HEK293 (cell line): Measurements from ENCODE around the gene DDN.

ENCODE experiments used
- CTCF ChIA-PET: fragments of 350-600 bp; formaldehyde crosslinking; extraction: SDS; loops from one replicate; lab custom pipeline; 2021; ENCODE audit warnings: antibody characterized with exemption; lab: Yijun Ruan, JAX
- POLR2A ChIA-PET: fragments of 300-600 bp; formaldehyde crosslinking; extraction: SDS; loops from one replicate; lab custom pipeline; 2020; ENCODE audit warnings: antibody characterized with exemption, inconsistent platforms; lab: Yijun Ruan, JAX
- H3K27ac ChIP-seq: fragments of 200-500 bp; sonication (Bioruptor generic); 2 replicates; pipeline ENCODE4 v1.5.1; 2014; ENCODE audit warnings: low read depth, low read length, control low read depth, inconsistent platforms; ENCODE audit errors: extremely low read depth
- H3K36me3 ChIP-seq, 2 experiments: fragments of 200-500 bp in 1 of 2; sonication (Bioruptor generic) in 1 of 2; 1 replicate in 1 of 2; 2 replicates in 1 of 2; pipeline ENCODE4 v1.5.1; 2014 to 2017; ENCODE audit warnings: inconsistent platforms in 2 of 2, low read length in 2 of 2; ENCODE audit not compliant: control insufficient read depth in 2 of 2, insufficient read depth in 1 of 2
- H3K4me1 ChIP-seq: fragments of 200-500 bp; sonication (Bioruptor generic); 2 replicates; pipeline ENCODE4 v1.5.1; 2014; ENCODE audit warnings: mild to moderate bottlenecking, low read length, inconsistent platforms; ENCODE audit not compliant: control insufficient read depth, insufficient read depth
- H3K4me3 ChIP-seq: 2 replicates; pipeline ENCODE4 v1.5.1; 2011; ENCODE audit warnings: low read depth, mild to moderate bottlenecking, control low read depth, low read length, moderate library complexity
- H3K9me3 ChIP-seq: fragments of 200-500 bp; sonication (Bioruptor generic); 2 replicates; pipeline ENCODE4 v1.5.1; 2014; ENCODE audit warnings: low read depth, low read length, inconsistent platforms; ENCODE audit not compliant: control insufficient read depth, insufficient read depth
- CTCF ChIP-seq: fragments of 450-650 bp; formaldehyde crosslinking; IDR thresholded peaks from 2 replicates; pipeline ENCODE4 v1.5.1; 2016; ENCODE audit warnings: missing biosample characterization, missing genetic modification characterization
- KLF17 ChIP-seq: fragments of 450-650 bp; formaldehyde crosslinking; IDR thresholded peaks from 2 replicates; pipeline ENCODE4 v1.5.1; 2016; ENCODE audit warnings: missing biosample characterization, missing genetic modification characterization
- OVOL3 ChIP-seq: fragments of 450-650 bp; formaldehyde crosslinking; IDR thresholded peaks from 2 replicates; pipeline ENCODE4 v1.5.1; 2016; ENCODE audit warnings: missing biosample characterization, missing genetic modification characterization
- YY1 ChIP-seq: fragments of 450-650 bp; formaldehyde crosslinking; IDR thresholded peaks from 2 replicates; pipeline ENCODE4 v1.5.1; 2018; ENCODE audit warnings: missing biosample characterization, missing genetic modification characterization
- ZBTB17 ChIP-seq: fragments of 450-650 bp; formaldehyde crosslinking; IDR thresholded peaks from 2 replicates; pipeline ENCODE4 v1.5.1; 2016; ENCODE audit warnings: missing biosample characterization, missing genetic modification characterization
- ZNF174 ChIP-seq: fragments of 450-650 bp; formaldehyde crosslinking; IDR thresholded peaks from 2 replicates; pipeline ENCODE4 v1.5.0; 2017; ENCODE audit warnings: missing biosample characterization, mild to moderate bottlenecking, missing genetic modification characterization
- ZNF18 ChIP-seq: fragments of 450-650 bp; formaldehyde crosslinking; IDR thresholded peaks from 2 replicates; pipeline ENCODE4 v1.5.1; 2016; ENCODE audit warnings: missing biosample characterization, missing genetic modification characterization
- ZNF324 ChIP-seq: fragments of 450-650 bp; formaldehyde crosslinking; IDR thresholded peaks from 2 replicates; pipeline ENCODE4 v1.5.1; 2016; ENCODE audit warnings: missing biosample characterization, missing genetic modification characterization
- ZNF660 ChIP-seq: fragments of 450-650 bp; IDR thresholded peaks from 2 replicates; pipeline ENCODE4 v1.5.1; 2018; ENCODE audit warnings: missing biosample characterization, mild to moderate bottlenecking, missing genetic modification characterization
- ZNF76 ChIP-seq: fragments of 450-650 bp; formaldehyde crosslinking; IDR thresholded peaks from 2 replicates; pipeline ENCODE4; 2016; ENCODE audit warnings: low read depth, missing biosample characterization, missing genetic modification characterization, borderline replicate concordance
- ZNF785 ChIP-seq: fragments of 450-650 bp; formaldehyde crosslinking; IDR thresholded peaks from 2 replicates; pipeline ENCODE4 v1.5.1; 2016; ENCODE audit warnings: missing biosample characterization, missing genetic modification characterization
- ZSCAN16 ChIP-seq: fragments of 450-650 bp; formaldehyde crosslinking; IDR thresholded peaks from 2 replicates; pipeline ENCODE4 v1.5.1; 2016; ENCODE audit warnings: missing biosample characterization, missing genetic modification characterization
- TF ChIP-seq, protein P1 (sequence below): fragments of 450-650 bp; formaldehyde crosslinking; IDR thresholded peaks from 2 replicates; pipeline ENCODE4 v1.5.1; 2017; ENCODE audit warnings: missing biosample characterization, mild to moderate bottlenecking, missing genetic modification characterization, moderate library complexity

DDN gene

DNA sequence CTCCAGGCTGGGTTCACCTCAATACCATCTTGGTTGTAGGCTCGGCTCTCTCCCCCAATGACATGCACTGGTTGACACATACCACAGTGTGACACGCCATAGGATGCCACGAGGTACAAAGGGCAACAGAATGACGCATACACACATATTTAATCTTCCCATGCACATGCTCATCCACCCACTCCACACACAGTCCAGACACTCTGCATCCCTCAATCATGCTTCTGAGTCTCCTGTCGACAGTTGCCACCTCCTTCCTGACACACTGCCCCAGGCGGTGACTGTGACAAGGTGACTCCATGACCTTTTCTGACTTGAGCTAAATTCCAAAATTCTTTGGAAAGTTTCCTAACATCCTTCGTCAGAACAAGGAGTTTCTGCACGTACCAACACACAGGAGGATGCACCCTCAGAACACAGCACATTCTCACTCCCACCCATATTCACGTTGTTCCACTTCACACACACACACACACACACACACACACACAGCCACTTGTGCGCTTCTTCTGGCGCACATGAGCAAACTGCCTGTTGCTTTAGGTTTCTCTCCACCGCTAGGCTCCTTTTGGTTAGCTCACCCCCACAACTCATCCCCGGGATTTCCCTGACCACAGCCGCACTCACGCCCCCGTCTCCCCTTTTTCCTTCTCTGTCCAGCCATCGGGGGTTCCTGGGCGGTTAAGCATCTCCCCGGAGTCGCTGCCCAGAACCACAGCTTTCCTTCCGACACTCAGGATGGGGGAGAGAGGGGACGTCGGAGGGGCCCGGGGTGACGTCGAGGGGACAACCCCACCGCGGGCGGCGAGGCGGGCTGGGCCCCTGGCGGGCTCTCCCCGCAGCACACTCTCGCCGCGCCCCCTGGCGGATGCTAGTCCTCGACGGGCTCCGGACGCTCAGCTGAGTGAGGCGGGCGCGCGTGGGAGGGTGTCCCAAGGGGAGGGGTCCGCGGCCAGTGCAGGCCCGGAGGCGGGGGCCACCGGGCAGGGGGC, 21.6 kb downstream of the DDN start (continued):
- no peak for TF ChIP-seq YY1 (tag by site-specific recombination)
- TF ChIP-seq ZNF76: no peak
- TF ChIP-seq ZNF324 (tag by site-specific recombination): no peak
- TF ChIP-seq ZNF174 (tag by site-specific recombination): no peak

DNA sequence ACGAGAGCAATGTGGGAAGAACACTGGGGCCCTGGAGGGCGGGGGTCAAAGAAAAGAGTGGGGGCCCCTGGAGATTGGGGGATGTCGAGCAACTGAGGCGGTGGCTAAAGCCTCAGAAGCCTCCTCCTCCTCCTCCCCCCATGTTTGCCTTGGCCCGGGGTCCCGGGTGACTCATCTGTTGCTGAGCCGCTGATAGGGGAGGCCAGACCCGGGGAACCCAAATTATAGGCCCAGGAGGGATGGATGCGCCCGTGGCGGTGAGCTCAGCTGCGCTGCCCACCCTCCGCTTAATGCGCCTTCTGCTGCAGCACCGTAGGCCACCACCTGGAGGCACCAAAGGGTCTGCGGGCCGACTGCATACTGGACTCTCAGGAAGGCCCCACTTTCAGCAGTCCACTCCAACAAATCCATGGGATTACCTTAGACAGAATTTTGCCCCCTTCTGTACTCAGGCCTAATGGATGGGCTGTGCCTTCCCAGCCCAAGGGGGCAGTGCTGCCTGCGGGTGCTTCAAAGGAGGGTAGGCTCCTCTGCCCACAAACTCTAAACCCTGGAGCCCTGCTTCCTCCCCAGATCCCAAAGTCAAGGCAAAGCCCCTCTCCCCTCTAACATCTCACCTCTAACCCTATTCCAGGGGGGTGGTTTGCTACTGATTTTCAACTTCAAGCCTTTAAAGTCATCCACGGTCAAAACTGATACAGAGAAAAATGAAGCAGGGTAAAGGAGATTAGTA, 25.1 kb downstream of the DDN start:
- Histone ChIP-seq H3K4me3 (no peak overlapping the region), H3K4me1 (peaks cover 2% of the 10 kb centered on the region), H3K27ac (no peak overlapping the region), H3K36me3 (no peaks in the 10 kb centered on the region), H3K9me3 (no peaks in the 10 kb centered on the region)
- TF ChIP-seq ZNF785 (tag by site-specific recombination): no peak
- no peak for TF ChIP-seq OVOL3 (tag by site-specific recombination)
- no peak for TF ChIP-seq ZSCAN16 (tag by site-specific recombination)
- no peak for TF ChIP-seq KLF17 (tag by site-specific recombination)
- no peak for TF ChIP-seq ZNF660 (tag by site-specific recombination)
- TF ChIP-seq CTCF (tag by site-specific recombination): peak; percentile 25; the same call in 1 of the 2 replicates
- ChIA-PET CTCF (interaction anchor here (0.6 to 1.6 kb wide), 3 partner anchors 12 to 66 kb away, joined by 3 to 4 read pairs (median 4); no protein-coding TSS in a partner anchor), POLR2A (no interaction called here)

- Histone ChIP-seq H3K4me3 (no peak overlapping the region), H3K27ac (no peak overlapping the region), H3K36me3 (no peaks in the 10 kb centered on the region), H3K9me3 (no peaks in the 10 kb centered on the region), H3K4me1 (peaks cover 6% of the 10 kb centered on the region)
- ChIA-PET CTCF (interaction anchor here (0.5 to 1.6 kb wide), 5 partner anchors 12 to 66 kb away, joined by 3 to 4 read pairs (median 3); no protein-coding TSS in a partner anchor), POLR2A (no interaction called here)
- TF ChIP-seq ZNF18 (tag by site-specific recombination) (no peak), ZBTB17 (tag by site-specific recombination) (no peak)
- TF ChIP-seq, protein P1, sequence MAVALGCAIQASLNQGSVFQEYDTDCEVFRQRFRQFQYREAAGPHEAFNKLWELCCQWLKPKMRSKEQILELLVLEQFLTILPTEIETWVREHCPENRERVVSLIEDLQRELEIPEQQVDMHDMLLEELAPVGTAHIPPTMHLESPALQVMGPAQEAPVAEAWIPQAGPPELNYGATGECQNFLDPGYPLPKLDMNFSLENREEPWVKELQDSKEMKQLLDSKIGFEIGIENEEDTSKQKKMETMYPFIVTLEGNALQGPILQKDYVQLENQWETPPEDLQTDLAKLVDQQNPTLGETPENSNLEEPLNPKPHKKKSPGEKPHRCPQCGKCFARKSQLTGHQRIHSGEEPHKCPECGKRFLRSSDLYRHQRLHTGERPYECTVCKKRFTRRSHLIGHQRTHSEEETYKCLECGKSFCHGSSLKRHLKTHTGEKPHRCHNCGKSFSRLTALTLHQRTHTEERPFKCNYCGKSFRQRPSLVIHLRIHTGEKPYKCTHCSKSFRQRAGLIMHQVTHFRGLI (tag by site-specific recombination): peak; percentile 19; the same call in 1 of the 2 replicates
Observed at GRCh38 chr12:48973531-48973930, 25.6 kb downstream of the DDN start.
